Kidney epithelial cell (primary cell): ENCODE measurements around the gene NDUFAF2. TPM values are rescaled to one million over a fixed set of nuclear protein-coding genes. Genes with fewer than 3 reads are reported as not detected.
"Not testable (repeated sequence)": the region's sequence is repeated elsewhere in the genome, so short reads cannot be mapped to it uniquely, and the experiment has no call there.

ENCODE experiments used
- DNase-seq: peaks from one replicate; pipeline ENCODE4 v3.0.0-alpha.2; 2010; ENCODE audit warnings: low read depth
- H3K27me3 ChIP-seq: 2 replicates; pipeline ENCODE4 v1.6.0; 2011; ENCODE audit warnings: low read length; ENCODE audit not compliant: control insufficient read depth, insufficient read depth
- H3K36me3 ChIP-seq: 2 replicates; pipeline ENCODE4 v1.5.1; 2011; ENCODE audit warnings: low read length; ENCODE audit not compliant: control insufficient read depth, insufficient read depth
- H3K4me3 ChIP-seq: 2 replicates; pipeline ENCODE4 v1.5.1; 2011; ENCODE audit warnings: low read depth, mild to moderate bottlenecking, control low read depth, low read length
- CTCF ChIP-seq: IDR thresholded peaks from 2 replicates; pipeline ENCODE4 v1.5.1; 2011; ENCODE audit warnings: mild to moderate bottlenecking, moderate library complexity, low read length, control low read depth, inconsistent platforms; ENCODE audit not compliant: insufficient read depth, poor library complexity, severe bottlenecking
- total RNA-seq: library from RNA; depleted of rRNA; stranded (reverse); fragments of >200 nt; gene quantifications from 2 replicates; pipeline ENCODE4 v1.2.3, GENCODE V29; 2015

Gene NDUFAF2
- total RNA-seq, 1 donor from 2014 or later, result 49.0 TPM

GRCh38 chr5:61089351-61089750 lies 144.3 kb downstream of the NDUFAF2 start:
- H3K4me3 ChIP-seq, result no peak overlapping the region
- no peak for TF ChIP-seq CTCF
- H3K36me3 ChIP-seq, result no peaks in the 10 kb centered on the region
- no peak for DNase-seq
- no peaks in the 10 kb centered on the region for H3K27me3 ChIP-seq

GRCh38 chr5:61093046-61093771 lies 148.2 kb downstream of the NDUFAF2 start:
- not testable (repeated sequence) for H3K36me3 ChIP-seq, H3K4me3 ChIP-seq, H3K27me3 ChIP-seq, DNase-seq

- Histone ChIP-seq H3K27me3 (no peaks in the 10 kb centered on the region), H3K36me3 (no peaks in the 10 kb centered on the region), H3K4me3 (no peak overlapping the region)
- TF ChIP-seq CTCF, result no peak
- no peak for DNase-seq
These were observed 152.5 kb downstream of the NDUFAF2 start for GRCh38 chr5:61097465-61097864.

GRCh38 chr5:61098251-61098995 lies 153.4 kb downstream of the NDUFAF2 start:
- Histone ChIP-seq H3K36me3 (no peaks in the 10 kb centered on the region), H3K27me3 (no peaks in the 10 kb centered on the region), H3K4me3 (no peak overlapping the region)
- no peak for TF ChIP-seq CTCF
- no peak for DNase-seq

GRCh38 chr5:61100437-61100836 lies 155.4 kb downstream of the NDUFAF2 start:
- no peak for TF ChIP-seq CTCF
- DNase-seq, result no peak
- Histone ChIP-seq H3K27me3 (no peaks in the 10 kb centered on the region), H3K36me3 (no peaks in the 10 kb centered on the region), H3K4me3 (no peak overlapping the region)

GRCh38 chr5:61114441-61114840 lies 169.4 kb downstream of the NDUFAF2 start:
- no peak overlapping the region for H3K4me3 ChIP-seq
- no peaks in the 10 kb centered on the region for H3K27me3 ChIP-seq
- no peaks in the 10 kb centered on the region for H3K36me3 ChIP-seq
- DNase-seq, result no peak
- no peak for TF ChIP-seq CTCF
